Neural progenitor cell (in vitro differentiated cells): ENCODE data around the gene CTSD. TPM values are rescaled to one million over a fixed set of nuclear protein-coding genes. Genes with fewer than 3 reads are reported as not detected.

Source experiments
- DNase-seq: peaks from one replicate; pipeline ENCODE4 v3.0.0-alpha.2; 2016; ENCODE audit warnings: low spot score
- H2AFZ ChIP-seq: fragments of 200-600 bp; sonication (generic); replicated peaks from 2 replicates; pipeline ENCODE4 v1.6.1; 2016; ENCODE audit warnings: antibody characterized with exemption
- H3F3A ChIP-seq: fragments of 200-600 bp; sonication (generic); 2 replicates; pipeline ENCODE4 v1.6.1; 2016; ENCODE audit warnings: antibody characterized with exemption, low read depth
- H3K27ac ChIP-seq: fragments of 200-600 bp; sonication (generic); 2 replicates; pipeline ENCODE4 v1.5.1; 2016; ENCODE audit warnings: mild to moderate bottlenecking
- H3K27me3 ChIP-seq: fragments of 200-600 bp; sonication (generic); 2 replicates; pipeline ENCODE4 v1.6.1; 2016; ENCODE audit warnings: mild to moderate bottlenecking, moderate library complexity
- H3K36me3 ChIP-seq: fragments of 200-600 bp; sonication (generic); 2 replicates; pipeline ENCODE4 v1.5.1; 2016
- H3K4me1 ChIP-seq: fragments of 200-600 bp; sonication (generic); 2 replicates; pipeline ENCODE4 v1.6.1; 2016; ENCODE audit warnings: mixed run types
- H3K4me2 ChIP-seq: fragments of 200-600 bp; sonication (generic); 2 replicates; pipeline ENCODE4 v1.6.1; 2016
- H3K4me3 ChIP-seq: fragments of 200-600 bp; sonication (generic); 2 replicates; pipeline ENCODE4 v1.5.1; 2016
- H3K79me2 ChIP-seq: fragments of 200-600 bp; sonication (generic); 2 replicates; pipeline ENCODE4 v1.6.1; 2016; ENCODE audit warnings: low read depth
- H3K9ac ChIP-seq: fragments of 200-600 bp; sonication (generic); 2 replicates; pipeline ENCODE4 v1.6.1; 2016
- H3K9me3 ChIP-seq: fragments of 200-600 bp; sonication (generic); 2 replicates; pipeline ENCODE4 v1.5.1; 2016; ENCODE audit warnings: low read depth
- H4K20me1 ChIP-seq: fragments of 200-600 bp; sonication (generic); 2 replicates; pipeline ENCODE4 v1.6.1; 2016; ENCODE audit warnings: low read depth
- H3K27ac Mint-ChIP-seq: 3 replicates; pipeline ENCODE4 v1.8.0; 2021; ENCODE audit warnings: mixed read lengths
- H3K27me3 Mint-ChIP-seq: 2 replicates; pipeline ENCODE4 v1.8.0; 2022; ENCODE audit warnings: low read depth, mild to moderate bottlenecking, inconsistent platforms, moderate library complexity, mixed read lengths; ENCODE audit not compliant: insufficient read depth
- H3K36me3 Mint-ChIP-seq: 3 replicates; pipeline ENCODE4 v1.8.0; 2021; ENCODE audit warnings: mixed read lengths
- H3K4me1 Mint-ChIP-seq: 3 replicates; pipeline ENCODE4 v1.8.0; 2021; ENCODE audit warnings: mixed read lengths
- H3K4me3 Mint-ChIP-seq: 3 replicates; pipeline ENCODE4 v1.8.0; 2021; ENCODE audit warnings: mild to moderate bottlenecking, moderate library complexity, mixed read lengths
- H3K9me3 Mint-ChIP-seq: 3 replicates; pipeline ENCODE4 v1.8.0; 2020; ENCODE audit warnings: mixed read lengths
- CTCF ChIP-seq: fragments of 200-600 bp; sonication (generic); IDR thresholded peaks from 2 replicates; pipeline ENCODE4 v1.5.1; 2017; ENCODE audit warnings: antibody characterized with exemption, mild to moderate bottlenecking
- EZH2 ChIP-seq: fragments of 200-600 bp; sonication (generic); IDR thresholded peaks from 2 replicates; pipeline ENCODE4 v1.6.1; 2017; ENCODE audit warnings: antibody characterized with exemption, mild to moderate bottlenecking, moderate library complexity
- EZH2phosphoT487 ChIP-seq: fragments of 200-600 bp; sonication (generic); IDR thresholded peaks from 2 replicates; pipeline ENCODE4 v1.6.1; 2017; ENCODE audit warnings: antibody characterized with exemption
- total RNA-seq: library from RNA; depleted of rRNA; stranded (reverse); fragments of >200 nt; gene quantifications from 2 replicates; pipeline ENCODE4 v1.2.3, GENCODE V29; 2015; ENCODE audit warnings: low replicate concordance

Gene CTSD
- total RNA-seq, 1 donor from 2014 or later = 38.2 TPM

GRCh38 chr11:1773994-1774550 is 10.3 kb upstream of the CTSD start:
- Histone ChIP-seq H3K27me3 (no peaks in the 10 kb centered on the region), H3K4me3 (no peak overlapping the region), H3F3A (peaks cover 5% of the 10 kb centered on the region), H4K20me1 (no peaks in the 10 kb centered on the region), H3K9me3 (no peaks in the 10 kb centered on the region), H3K36me3 (no peaks in the 10 kb centered on the region), H3K79me2 (no peaks in the 10 kb centered on the region), H3K4me2 (no peak overlapping the region), H2AFZ (no peak overlapping the region), H3K4me1 (no peaks in the 10 kb centered on the region), H3K27ac (no peak overlapping the region), H3K9ac (no peak overlapping the region)
- TF ChIP-seq EZH2 (no peak), EZH2phosphoT487 (no peak)
- peak overlapping the region; percentile 74 for H3K27ac Mint-ChIP-seq
- H3K27me3 Mint-ChIP-seq = peaks cover 10% of the 10 kb centered on the region
- DNase-seq = no peak
- H3K36me3 Mint-ChIP-seq = peaks cover 5% of the 10 kb centered on the region
- H3K4me3 Mint-ChIP-seq = peak overlapping the region; percentile 30
- H3K4me1 Mint-ChIP-seq = peaks cover 25% of the 10 kb centered on the region
- H3K9me3 Mint-ChIP-seq = peaks cover 14% of the 10 kb centered on the region

GRCh38 chr11:1773131-1773993 is 9.6 kb upstream of the CTSD start:
- no peak for DNase-seq
- H3K4me3 Mint-ChIP-seq = peak overlapping the region; percentile 48

GRCh38 chr11:1772270-1773130 is 8.8 kb upstream of the CTSD start:
- Mint-ChIP-seq H3K4me1 (peaks cover 29% of the 10 kb centered on the region), H3K27me3 (peaks cover 7% of the 10 kb centered on the region), H3K36me3 (peaks cover 5% of the 10 kb centered on the region), H3K4me3 (peak overlapping the region; percentile 74), H3K9me3 (peaks cover 14% of the 10 kb centered on the region), H3K27ac (peak overlapping the region; percentile 83)
- no peak for TF ChIP-seq CTCF
- TF ChIP-seq EZH2 = no peak
- no peak for TF ChIP-seq EZH2phosphoT487
- Histone ChIP-seq H3K79me2 (no peaks in the 10 kb centered on the region), H3K36me3 (no peaks in the 10 kb centered on the region), H3K9ac (no peak overlapping the region), H3K4me3 (no peak overlapping the region), H3K9me3 (no peaks in the 10 kb centered on the region), H3K27ac (no peak overlapping the region), H3K4me1 (no peaks in the 10 kb centered on the region), H3F3A (peaks cover 5% of the 10 kb centered on the region), H3K27me3 (no peaks in the 10 kb centered on the region), H2AFZ (no peak overlapping the region), H3K4me2 (peak overlapping the region; percentile 61), H4K20me1 (no peaks in the 10 kb centered on the region)
- DNase-seq = peak; percentile 79

More at GRCh38 chr11:1773131-1773993, 9.6 kb upstream of the CTSD start:
- Mint-ChIP-seq H3K36me3 (peaks cover 5% of the 10 kb centered on the region), H3K27me3 (peaks cover 10% of the 10 kb centered on the region), H3K27ac (peak overlapping the region; percentile 68), H3K4me1 (peaks cover 29% of the 10 kb centered on the region), H3K9me3 (peaks cover 14% of the 10 kb centered on the region)
- Histone ChIP-seq H3K9me3 (no peaks in the 10 kb centered on the region), H2AFZ (no peak overlapping the region), H3K27me3 (no peaks in the 10 kb centered on the region), H3K9ac (no peak overlapping the region), H3K4me3 (no peak overlapping the region), H3K4me1 (no peaks in the 10 kb centered on the region), H3K4me2 (no peak overlapping the region), H3K36me3 (no peaks in the 10 kb centered on the region), H3F3A (peaks cover 5% of the 10 kb centered on the region), H4K20me1 (no peaks in the 10 kb centered on the region), H3K79me2 (no peaks in the 10 kb centered on the region), H3K27ac (no peak overlapping the region)
- TF ChIP-seq EZH2 (no peak), CTCF (no peak), EZH2phosphoT487 (no peak)
